ENCODE data around the gene B4GALT2. TPM values are rescaled to one million over a fixed set of nuclear protein-coding genes. Genes with fewer than 3 reads are reported as not detected.

The B4GALT2 gene
- total RNA-seq, 1 experiment from 2014 or later, result 76.8 TPM

DNA sequence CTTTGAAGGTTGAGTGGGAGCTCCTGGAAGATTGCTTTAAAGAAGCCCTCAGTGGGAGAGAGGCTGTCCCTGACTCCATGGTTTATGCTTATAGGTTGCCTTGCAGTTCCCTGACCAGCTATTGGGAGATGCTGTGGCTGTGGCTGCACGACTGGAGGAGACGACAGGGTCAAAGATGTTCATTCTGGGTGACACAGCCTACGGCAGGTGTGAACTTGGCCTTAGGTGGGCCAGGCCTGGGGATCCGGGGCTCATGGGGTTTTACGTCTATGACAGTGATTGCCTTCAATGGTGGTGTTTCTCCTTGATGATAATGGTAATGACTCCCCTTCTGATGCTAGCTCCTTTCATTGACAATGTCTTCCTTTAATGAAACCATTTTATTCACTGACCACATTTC, 8.5 kb upstream of the B4GALT2 start:
- intact Hi-C loops (cut with micrococcal nuclease), result no loop called here
- H3K4me3 ChIP-seq (replicated peaks in 1 of 2; ENCODE audit: low read depth in 1 of 2, low read length in 2 of 2), result peak overlapping the region; percentile 94 to 99
- H3K36me3 ChIP-seq (ENCODE audit: control insufficient read depth in 1 of 2, insufficient read depth in 2 of 2, low read length in 2 of 2), result peaks cover 9 to 29% of the 10 kb centered on the region in 2 experiments; a peak in 3 of 4 replicates
- peak overlapping the region; percentile 85 for H3K9ac ChIP-seq (ENCODE audit: low read length)
- H3K27me3 ChIP-seq (ENCODE audit: insufficient read depth, low read length), result no peaks in the 10 kb centered on the region
- TF ChIP-seq EGR1 (IDR thresholded peaks at IDR 0.05; ENCODE audit: low read depth) (no peak), SIN3A (IDR thresholded peaks at IDR 0.05; ENCODE audit: low read depth) (no peak), REST (IDR thresholded peaks at IDR 0.05; ENCODE audit: low read depth) (no peak), POLR2AphosphoS5 (IDR thresholded peaks at IDR 0.05; ENCODE audit: low read depth, low read length) (no peak), CBX3 (IDR thresholded peaks at IDR 0.05; ENCODE audit: low read depth) (no peak), ELF1 (IDR thresholded peaks at IDR 0.05; ENCODE audit: borderline replicate concordance, low read depth) (no peak), TCF7L2 (IDR thresholded peaks at IDR 0.05; ENCODE audit: borderline replicate concordance, extremely low read depth, insufficient read depth, insufficient read length) (no peak), SP1 (IDR thresholded peaks at IDR 0.05; ENCODE audit: low read depth) (no peak), CEBPB (IDR thresholded peaks at IDR 0.05; ENCODE audit: low read depth) (no peak)
- TF ChIP-seq, protein P1, sequence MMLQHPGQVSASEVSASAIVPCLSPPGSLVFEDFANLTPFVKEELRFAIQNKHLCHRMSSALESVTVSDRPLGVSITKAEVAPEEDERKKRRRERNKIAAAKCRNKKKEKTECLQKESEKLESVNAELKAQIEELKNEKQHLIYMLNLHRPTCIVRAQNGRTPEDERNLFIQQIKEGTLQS (IDR thresholded peaks at IDR 0.05), result no peak
- H3K4me2 ChIP-seq (ENCODE audit: low read length), result peak overlapping the region; percentile 93
- ChIA-PET RAD21 (ENCODE audit: low non-redundant PET in 1 of 2, low total read pairs in 2 of 2, uncharacterized antibody in 2 of 2, unreplicated experiment in 2 of 2) (no interaction called here), CTCF (interaction anchor here (1.2 kb wide), 1 partner anchor 207 kb away, joined by 4 read pairs; no protein-coding TSS in a partner anchor), POLR2A (interaction anchor here (1.1 kb wide), 1 partner anchor 36 kb away, joined by 3 read pairs; no protein-coding TSS in a partner anchor)
- H3K9me2 ChIP-seq (ENCODE audit: insufficient read depth), result no peaks in the 10 kb centered on the region
- no TSS peak for BruUV-seq (replicated peaks)
- H3K4me1 ChIP-seq (ENCODE audit: control insufficient read depth in 1 of 2, insufficient read depth in 2 of 2, low read length in 2 of 2), result peaks cover 10 to 32% of the 10 kb centered on the region in 2 experiments
- ATAC-seq, result no peak
- no peak for DNase-seq (ENCODE audit: low read depth, low spot score)
- H3K9me3 ChIP-seq (ENCODE audit: control insufficient read depth in 1 of 2, insufficient read depth in 1 of 2, low read depth in 1 of 2, low read length in 2 of 2), result no peaks in the 10 kb centered on the region
- no peak overlapping the region for H2AFZ ChIP-seq (ENCODE audit: low read depth, low read length, poor library complexity, severe bottlenecking)
- H3K27ac ChIP-seq (ENCODE audit: low read depth, low read length), result peak overlapping the region; percentile 60
- no peaks in the 10 kb centered on the region for H4K20me1 ChIP-seq (ENCODE audit: insufficient read depth)
- H3K79me2 ChIP-seq (ENCODE audit: insufficient read depth, low read length), result peaks cover 25% of the 10 kb centered on the region

Data from HCT116 (cell line).